GM19351 (cell line): ENCODE results near the gene ZFYVE16.
"Not testable (repeated sequence)": the region's sequence is repeated elsewhere in the genome, so short reads cannot be mapped to it uniquely, and the experiment has no call there.

Source experiments
- ATAC-seq: cut with Tn5 transposase; IDR thresholded peaks from one replicate; pipeline ENCODE4 v1.9.1; 2021; ENCODE audit warnings: mild to moderate bottlenecking, moderate library complexity; ENCODE audit not compliant: unreplicated experiment

ZFYVE16 gene

GRCh38 chr5:80407735-80408483 is at the start of gene ZFYVE16:
Gene ZFYVE16, plus strand, starts transcription at chr5:80408064. Its CDS starts 26,084 bp downstream, at chr5:80434148.
- ATAC-seq, result peak; percentile 88

- ATAC-seq, result no peak
These were observed 46.9 kb upstream of the ZFYVE16 start for GRCh38 chr5:80360914-80361444.

DNA sequence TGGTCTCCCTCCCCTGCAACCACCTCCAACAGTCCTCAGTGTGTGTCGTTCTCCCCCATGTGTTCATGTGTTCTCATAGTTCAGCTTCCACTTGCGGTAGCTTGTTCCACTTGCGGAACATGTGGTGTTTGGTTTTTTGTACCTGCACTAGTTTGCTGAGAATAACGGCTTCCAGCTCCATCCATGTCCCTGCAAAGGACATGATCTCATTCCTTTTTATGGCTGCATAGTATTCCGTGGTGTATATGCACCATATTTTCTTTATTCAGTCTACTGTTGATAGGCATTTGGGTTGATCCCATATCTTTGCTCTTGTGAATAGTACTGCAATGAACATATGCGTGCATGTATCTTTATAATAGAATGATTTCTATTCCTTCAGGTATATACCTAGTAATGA is 43.0 kb upstream of the ZFYVE16 start:
- ATAC-seq, result no peak

GRCh38 chr5:80368661-80369480 is 39.0 kb upstream of the ZFYVE16 start:
- ATAC-seq, result no peak

DNA sequence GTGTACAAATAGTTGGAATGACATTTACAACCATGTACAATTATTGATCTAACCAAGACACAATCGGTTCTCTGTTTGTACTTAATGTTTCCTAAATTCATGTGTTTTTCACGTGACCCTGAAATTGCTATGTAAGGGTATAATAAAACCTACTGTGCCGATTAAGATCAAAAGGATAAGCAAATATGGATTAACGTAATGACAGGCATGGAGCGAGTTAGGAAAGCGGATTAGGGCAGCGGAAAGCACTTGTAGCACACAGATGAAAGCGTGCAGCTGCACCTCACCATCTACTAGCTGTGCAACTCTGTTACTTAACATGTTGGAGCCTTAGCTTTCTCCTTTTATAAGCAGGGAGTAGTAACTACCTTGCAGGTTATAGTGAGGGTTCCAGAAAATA is 38.3 kb upstream of the ZFYVE16 start:
- no peak for ATAC-seq

DNA sequence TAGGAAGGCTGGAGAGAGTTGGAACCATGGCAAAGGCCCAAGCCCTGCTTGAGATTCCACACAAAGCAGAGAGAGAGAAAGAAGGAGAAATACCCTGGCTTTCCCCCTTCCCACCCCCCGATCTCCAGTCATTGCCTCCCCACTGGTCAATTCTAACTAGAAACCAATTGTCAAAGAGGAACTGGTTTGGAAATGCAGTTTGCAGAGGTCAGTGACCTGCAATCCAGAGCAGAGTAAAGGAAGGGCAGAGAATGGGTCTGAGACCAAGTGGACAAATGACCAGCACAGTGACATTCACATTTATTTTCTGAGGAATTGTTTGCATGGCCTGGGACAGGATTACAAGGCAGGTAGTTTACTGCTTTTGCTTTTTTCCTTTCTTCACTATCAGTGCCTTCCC is 37.5 kb upstream of the ZFYVE16 start:
- ATAC-seq, result no peak

GRCh38 chr5:80372780-80373179 is 35.1 kb upstream of the ZFYVE16 start:
- no peak for ATAC-seq

DNA sequence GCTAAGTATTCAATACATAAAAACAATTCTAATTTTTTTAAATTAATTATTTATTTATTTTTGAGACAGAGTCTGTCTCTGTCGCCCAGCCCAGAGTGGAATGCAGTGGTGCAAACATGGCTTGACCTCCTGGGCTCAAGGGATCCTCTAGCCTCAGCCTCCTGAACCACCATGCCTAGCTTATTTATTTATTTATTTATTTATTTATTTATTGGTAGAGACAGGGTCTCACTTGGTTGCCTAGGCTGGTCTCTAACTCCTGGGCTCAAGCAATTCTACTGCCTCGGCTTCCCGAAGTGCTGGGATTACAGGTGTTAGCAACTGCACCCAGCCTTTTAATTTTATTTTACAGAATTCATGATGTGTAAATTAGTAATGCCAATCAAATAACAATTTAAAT is 33.7 kb upstream of the ZFYVE16 start:
- ATAC-seq, result no peak

DNA sequence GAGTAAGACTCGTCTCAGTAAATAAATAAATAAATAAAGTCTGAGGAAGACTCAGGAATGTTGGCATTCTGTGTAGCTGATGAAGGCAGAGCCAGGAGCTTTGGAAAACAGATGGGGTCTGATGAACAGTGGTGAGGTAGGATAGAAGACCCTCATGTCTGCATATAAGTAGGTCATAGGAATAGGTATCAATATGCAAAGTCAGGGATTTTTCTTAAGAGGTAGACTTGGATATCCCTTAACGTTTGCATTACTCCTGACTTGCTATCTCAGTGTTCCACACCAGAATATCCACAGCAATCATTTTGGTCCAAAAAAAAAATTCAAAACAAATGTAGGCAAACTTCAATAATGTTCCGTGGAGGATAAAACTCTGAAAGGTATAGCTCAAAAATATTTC is 31.3 kb upstream of the ZFYVE16 start:
- ATAC-seq, result no peak

DNA sequence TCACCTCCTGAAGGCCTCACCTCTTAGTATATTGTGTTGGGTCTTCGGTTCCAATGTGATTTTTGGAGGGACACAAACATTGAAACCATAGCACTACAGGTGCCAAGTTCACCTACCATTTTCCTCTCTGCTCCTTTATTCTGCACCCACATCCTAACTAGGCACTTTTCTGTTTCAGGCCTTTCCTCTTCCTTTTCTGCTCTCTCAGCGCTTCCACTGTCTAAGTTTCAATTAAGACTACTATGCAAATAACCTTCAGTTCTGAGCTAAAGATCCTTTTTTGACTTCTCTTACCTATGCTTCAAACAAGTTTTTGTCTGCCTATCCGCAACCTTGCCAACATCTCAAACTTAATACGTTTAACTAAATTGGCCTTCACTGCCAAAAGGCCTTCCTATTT is 25.4 kb upstream of the ZFYVE16 start:
- ATAC-seq, result no peak

DNA sequence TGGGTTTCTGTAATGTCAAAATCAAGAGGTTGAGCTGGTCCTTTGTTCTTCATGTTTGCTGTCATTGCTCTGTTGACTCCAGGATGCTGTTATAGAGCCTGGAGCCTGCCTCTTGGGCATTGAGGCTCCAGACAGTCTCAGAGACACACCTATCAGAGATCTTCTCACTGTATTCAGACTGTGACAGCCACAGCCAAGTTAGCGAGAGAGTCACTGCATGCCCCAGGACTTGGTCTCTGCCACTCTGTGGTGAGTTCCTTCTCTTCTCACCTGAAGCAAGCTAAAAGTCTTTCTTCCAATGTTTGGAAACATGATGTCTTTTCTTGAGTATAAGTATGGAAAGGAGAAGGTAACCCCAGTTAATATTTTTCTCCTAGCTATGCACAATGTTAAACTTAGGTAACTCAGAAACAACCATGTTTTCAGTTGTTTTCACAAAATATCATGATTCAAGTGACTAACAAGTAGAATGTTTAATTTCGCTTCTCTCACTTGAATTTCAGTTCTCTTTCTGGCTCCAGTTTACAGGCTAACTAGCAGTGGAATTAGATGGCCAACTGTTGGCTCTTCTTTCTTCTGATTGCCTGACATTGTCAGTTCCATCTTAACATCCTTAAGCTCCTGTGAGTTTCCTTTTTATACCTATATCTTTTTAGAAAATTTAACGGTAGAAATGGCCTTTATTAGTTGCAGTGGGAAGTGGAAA is 20.6 kb upstream of the ZFYVE16 start:
- ATAC-seq, result no peak

DNA sequence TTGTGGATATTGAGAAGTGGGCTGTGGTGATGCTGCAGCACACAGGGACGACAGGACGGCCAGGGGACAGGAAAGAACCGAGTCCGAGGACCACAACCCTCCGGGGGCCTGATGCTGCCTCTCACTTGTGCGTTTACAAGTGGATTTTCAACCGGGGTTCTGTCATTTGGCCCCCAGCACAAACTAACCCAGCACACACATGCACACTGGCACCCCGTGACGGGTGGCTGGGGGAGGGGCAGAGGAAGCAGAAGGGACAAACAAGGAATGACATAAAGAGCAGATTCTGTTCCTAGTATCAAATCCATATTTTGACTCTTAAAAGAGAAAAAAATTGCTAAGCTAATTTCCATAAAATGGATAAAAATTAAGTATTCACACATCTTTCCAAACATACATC is 18.3 kb upstream of the ZFYVE16 start:
- no peak for ATAC-seq

DNA sequence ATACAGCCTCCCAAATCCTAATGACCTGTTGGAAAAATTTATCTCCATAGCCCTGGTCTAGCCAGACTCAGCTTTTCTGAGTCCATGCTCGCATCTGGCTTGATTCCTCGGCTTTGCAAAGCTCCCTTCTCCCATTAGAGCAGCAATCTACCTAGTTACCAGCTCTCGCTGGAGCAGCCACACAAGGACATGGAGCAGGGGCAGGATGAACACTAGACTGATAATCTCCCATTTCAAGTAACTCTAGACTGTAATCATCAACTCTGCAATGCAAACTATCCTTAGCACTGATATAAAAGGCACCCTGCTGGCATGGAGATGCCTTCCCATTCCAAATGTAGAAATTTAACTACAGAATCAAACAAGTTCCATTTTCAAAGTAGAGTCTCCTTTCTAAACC is 17.5 kb upstream of the ZFYVE16 start:
- ATAC-seq, result not testable (repeated sequence)

- not testable (repeated sequence) for ATAC-seq
These were observed 16.6 kb upstream of the ZFYVE16 start for GRCh38 chr5:80391267-80391666.

GRCh38 chr5:80399526-80400239 is 8.2 kb upstream of the ZFYVE16 start:
- ATAC-seq, result peak; percentile 84

DNA sequence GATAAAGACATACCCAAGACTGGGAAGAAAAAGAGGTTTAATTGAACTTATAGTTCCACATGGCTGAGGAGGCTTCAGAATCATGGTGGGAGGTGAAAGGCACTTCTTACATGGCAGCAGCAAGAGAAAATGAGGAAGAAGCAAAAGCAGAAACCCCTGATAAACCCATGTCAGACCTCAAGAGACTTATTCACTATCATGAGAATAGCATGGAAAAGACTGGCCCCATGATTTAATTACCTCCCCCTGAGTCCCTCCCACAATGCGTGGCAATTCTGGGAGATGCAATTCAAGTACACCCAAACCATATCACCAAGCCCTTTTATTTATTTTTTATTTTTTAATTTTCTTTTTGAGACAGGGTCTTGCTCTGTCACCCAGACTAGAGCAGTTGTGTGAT is 7.5 kb upstream of the ZFYVE16 start:
- ATAC-seq, result not testable (repeated sequence)

GRCh38 chr5:80403782-80404181 is 4.1 kb upstream of the ZFYVE16 start:
- no peak for ATAC-seq

DNA sequence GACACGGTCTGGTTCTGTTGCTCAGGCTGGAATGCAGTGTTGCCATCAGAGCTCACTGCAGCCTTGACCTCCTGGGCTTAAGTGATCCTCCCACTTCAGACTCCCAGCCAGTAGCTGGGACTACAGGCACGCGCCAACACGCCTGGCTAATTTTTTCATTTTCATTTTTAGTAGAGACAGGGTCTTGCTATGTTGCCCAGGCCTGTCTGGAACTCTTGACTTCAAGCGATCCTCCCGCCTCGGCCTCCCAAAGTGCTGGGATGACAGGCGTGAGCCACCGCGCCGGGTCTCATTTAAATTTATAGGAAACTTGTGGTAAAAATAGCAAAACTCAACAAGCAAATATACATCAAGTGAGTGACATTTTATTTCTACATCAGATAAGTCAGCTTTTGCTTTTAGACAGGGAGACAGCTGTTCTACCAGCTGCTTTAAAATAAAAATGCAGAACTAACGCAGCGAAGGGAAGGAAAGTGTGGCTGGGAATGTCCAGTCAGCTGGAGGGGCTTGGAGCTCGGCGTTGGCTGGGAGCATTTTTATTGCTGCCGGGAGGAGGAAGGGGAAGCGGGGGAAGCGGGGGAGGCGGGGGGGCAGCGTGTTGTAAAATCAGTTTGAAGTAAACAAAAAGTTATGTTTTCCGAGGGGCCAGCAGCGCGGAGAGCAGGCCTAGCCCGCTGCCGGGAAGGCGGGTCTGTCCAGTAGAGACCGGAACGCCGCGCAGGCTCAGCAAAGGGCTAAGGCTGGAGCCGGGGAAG is 707 bp upstream of the ZFYVE16 start:
- no peak for ATAC-seq

GRCh38 chr5:80408484-80409366 is 861 bp downstream of the ZFYVE16 start:
- ATAC-seq, result peak; percentile 37
